ENCODE measurements around the gene PDE4D.

The PDE4D gene

DNA sequence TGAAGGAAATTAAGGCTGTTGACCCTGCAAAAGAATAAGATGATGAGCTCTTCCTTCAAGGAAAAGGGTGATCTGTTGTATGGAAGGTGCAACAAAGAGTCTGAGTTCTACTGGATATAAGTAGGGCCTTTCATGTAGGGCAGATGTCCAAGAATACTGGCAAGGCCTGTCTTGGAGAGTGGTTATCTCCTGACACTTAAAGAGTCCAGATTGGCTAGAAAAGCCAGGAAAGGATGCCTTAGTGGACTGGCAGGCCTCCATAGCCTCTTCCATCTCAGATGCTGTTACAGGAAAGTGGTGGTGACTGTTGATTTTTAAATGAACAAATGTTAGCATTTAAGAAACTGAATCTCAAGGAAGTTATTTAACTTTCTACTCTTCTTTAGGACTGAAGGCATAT is 914.4 kb downstream of the PDE4D start:
- Histone ChIP-seq H2AK5ac (ENCODE audit: low read length, severe bottlenecking) (no peak overlapping the region), H4K91ac (ENCODE audit: low read length) (no peak overlapping the region), H2BK12ac (ENCODE audit: low read length in 2 of 2) (no peak overlapping the region), H3K14ac (ENCODE audit: low read length in 2 of 2) (no peak overlapping the region), H3K9ac (ENCODE audit: low read length) (no peak overlapping the region), H2BK120ac (ENCODE audit: low read depth, low read length) (no peak overlapping the region), H2BK5ac (ENCODE audit: low read depth, low read length, poor library complexity, severe bottlenecking) (no peak overlapping the region), H3K4me3 (ENCODE audit: insufficient read depth in 1 of 2, low read depth in 1 of 2, low read length in 2 of 2) (no peak overlapping the region), H3K9me3 (ENCODE audit: control insufficient read depth, low read length) (no peaks in the 10 kb centered on the region), H3K4ac (ENCODE audit: low read depth in 1 of 2, low read length in 2 of 2) (no peak overlapping the region), H3K36me3 (ENCODE audit: control insufficient read depth in 1 of 2, insufficient read depth in 2 of 2, low read depth in 1 of 2, low read length in 2 of 2) (peaks cover 4 to 9% of the 10 kb centered on the region in 2 experiments), H3K4me1 (ENCODE audit: control insufficient read depth, insufficient read depth, low read depth, low read length) (peaks cover 4% of the 10 kb centered on the region), H3K79me1 (replicated peaks; ENCODE audit: low read length, poor library complexity, severe bottlenecking) (peaks cover 4% of the 10 kb centered on the region), H2AFZ (ENCODE audit: low read depth, low read length) (no peak overlapping the region), H3K23ac (ENCODE audit: low read length in 2 of 2) (no peak overlapping the region), H3K27ac (ENCODE audit: low read length, poor library complexity, severe bottlenecking) (no peak overlapping the region), H3K27me3 (ENCODE audit: control insufficient read depth in 1 of 2, insufficient read depth in 1 of 2, low read length in 2 of 2) (no peaks in the 10 kb centered on the region), H3K18ac (ENCODE audit: low read depth in 1 of 2, low read length in 2 of 2) (no peak overlapping the region), H3K4me2 (ENCODE audit: low read length, poor library complexity, severe bottlenecking) (no peak overlapping the region), H4K8ac (ENCODE audit: low read length) (no peak overlapping the region), H2BK15ac (ENCODE audit: low read depth, poor library complexity, severe bottlenecking) (no peak overlapping the region)
- no peak for DNase-seq

- WGBS = 85% methylated on average over 5 of the region's 5 CpGs
- H2BK12ac ChIP-seq (ENCODE audit: low read length in 2 of 2) = no peak overlapping the region
These were observed 918.9 kb downstream of the PDE4D start for GRCh38 chr5:58974601-58975000.

GRCh38 chr5:58974083-58974482 is 919.4 kb downstream of the PDE4D start:
- Histone ChIP-seq H3K14ac (ENCODE audit: low read length in 2 of 2) (no peak overlapping the region), H2AFZ (ENCODE audit: low read depth, low read length) (no peak overlapping the region), H2BK12ac (ENCODE audit: low read length in 2 of 2) (no peak overlapping the region), H2AK5ac (ENCODE audit: low read length, severe bottlenecking) (no peak overlapping the region), H3K4ac (ENCODE audit: low read depth in 1 of 2, low read length in 2 of 2) (no peak overlapping the region), H3K9me3 (ENCODE audit: control insufficient read depth, low read length) (no peaks in the 10 kb centered on the region), H3K27me3 (ENCODE audit: control insufficient read depth in 1 of 2, insufficient read depth in 1 of 2, low read length in 2 of 2) (no peaks in the 10 kb centered on the region), H3K4me2 (ENCODE audit: low read length, poor library complexity, severe bottlenecking) (no peak overlapping the region), H3K18ac (ENCODE audit: low read depth in 1 of 2, low read length in 2 of 2) (no peak overlapping the region), H4K91ac (ENCODE audit: low read length) (no peak overlapping the region), H3K27ac (ENCODE audit: low read length, poor library complexity, severe bottlenecking) (no peak overlapping the region), H2BK120ac (ENCODE audit: low read depth, low read length) (no peak overlapping the region), H2BK15ac (ENCODE audit: low read depth, poor library complexity, severe bottlenecking) (no peak overlapping the region), H4K8ac (ENCODE audit: low read length) (no peak overlapping the region), H3K36me3 (ENCODE audit: control insufficient read depth in 1 of 2, insufficient read depth in 2 of 2, low read depth in 1 of 2, low read length in 2 of 2) (peaks cover 4 to 6% of the 10 kb centered on the region in 2 experiments), H3K23ac (ENCODE audit: low read length in 2 of 2) (no peak overlapping the region), H3K79me1 (replicated peaks; ENCODE audit: low read length, poor library complexity, severe bottlenecking) (no peaks in the 10 kb centered on the region), H2BK5ac (ENCODE audit: low read depth, low read length, poor library complexity, severe bottlenecking) (no peak overlapping the region), H3K9ac (ENCODE audit: low read length) (no peak overlapping the region), H3K4me3 (ENCODE audit: insufficient read depth in 1 of 2, low read depth in 1 of 2, low read length in 2 of 2) (no peak overlapping the region), H3K4me1 (ENCODE audit: control insufficient read depth, insufficient read depth, low read depth, low read length) (no peaks in the 10 kb centered on the region)
- 89% methylated on average over 5 of the region's 5 CpGs for WGBS
- DNase-seq = no peak

More at GRCh38 chr5:58974601-58975000, 918.9 kb downstream of the PDE4D start:
- no peak overlapping the region for H3K18ac ChIP-seq (ENCODE audit: low read depth in 1 of 2, low read length in 2 of 2)
- no peaks in the 10 kb centered on the region for H3K79me1 ChIP-seq (replicated peaks; ENCODE audit: low read length, poor library complexity, severe bottlenecking)
- H3K4me1 ChIP-seq (ENCODE audit: control insufficient read depth, insufficient read depth, low read depth, low read length) = no peaks in the 10 kb centered on the region
- no peaks in the 10 kb centered on the region for H3K9me3 ChIP-seq (ENCODE audit: control insufficient read depth, low read length)
- H3K4me3 ChIP-seq (ENCODE audit: insufficient read depth in 1 of 2, low read depth in 1 of 2, low read length in 2 of 2) = no peak overlapping the region
- no peak overlapping the region for H3K23ac ChIP-seq (ENCODE audit: low read length in 2 of 2)
- H3K36me3 ChIP-seq (ENCODE audit: control insufficient read depth in 1 of 2, insufficient read depth in 2 of 2, low read depth in 1 of 2, low read length in 2 of 2) = peaks cover 4 to 6% of the 10 kb centered on the region in 2 experiments
- H4K8ac ChIP-seq (ENCODE audit: low read length) = no peak overlapping the region
- H3K4me2 ChIP-seq (ENCODE audit: low read length, poor library complexity, severe bottlenecking) = no peak overlapping the region
- no peak overlapping the region for H3K4ac ChIP-seq (ENCODE audit: low read depth in 1 of 2, low read length in 2 of 2)
- no peak overlapping the region for H2BK15ac ChIP-seq (ENCODE audit: low read depth, poor library complexity, severe bottlenecking)
- H3K27me3 ChIP-seq (ENCODE audit: control insufficient read depth in 1 of 2, insufficient read depth in 1 of 2, low read length in 2 of 2) = no peaks in the 10 kb centered on the region
- no peak overlapping the region for H4K91ac ChIP-seq (ENCODE audit: low read length)
- H2BK120ac ChIP-seq (ENCODE audit: low read depth, low read length) = no peak overlapping the region
- H2AFZ ChIP-seq (ENCODE audit: low read depth, low read length) = no peak overlapping the region
- H2AK5ac ChIP-seq (ENCODE audit: low read length, severe bottlenecking) = no peak overlapping the region
- DNase-seq = no peak
- no peak overlapping the region for H3K9ac ChIP-seq (ENCODE audit: low read length)
- no peak overlapping the region for H3K14ac ChIP-seq (ENCODE audit: low read length in 2 of 2)
- H3K27ac ChIP-seq (ENCODE audit: low read length, poor library complexity, severe bottlenecking) = no peak overlapping the region
- H2BK5ac ChIP-seq (ENCODE audit: low read depth, low read length, poor library complexity, severe bottlenecking) = no peak overlapping the region

DNA sequence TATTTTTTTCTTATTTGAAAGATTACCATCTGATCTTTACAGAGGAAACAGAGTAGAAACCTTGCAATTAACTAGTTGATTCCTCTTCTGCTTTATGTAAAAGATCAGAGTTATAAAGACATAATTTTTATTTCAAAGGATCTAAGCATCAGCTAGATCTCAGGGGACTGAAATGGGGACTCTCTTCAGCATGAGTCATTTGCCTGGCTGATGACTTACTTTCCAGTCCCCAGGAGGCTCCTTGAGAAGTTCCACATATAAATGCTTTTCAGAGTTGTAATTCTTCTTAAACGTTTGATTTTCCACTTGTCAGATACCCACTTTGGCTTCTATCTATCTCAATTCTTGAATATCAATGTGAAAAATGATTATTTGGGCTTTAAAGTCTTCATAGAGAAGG is 921.2 kb downstream of the PDE4D start:
- no peak overlapping the region for H3K4me3 ChIP-seq (ENCODE audit: insufficient read depth in 1 of 2, low read depth in 1 of 2, low read length in 2 of 2)
- H2AFZ ChIP-seq (ENCODE audit: low read depth, low read length) = no peak overlapping the region
- no peak overlapping the region for H2AK5ac ChIP-seq (ENCODE audit: low read length, severe bottlenecking)
- no peak overlapping the region for H2BK5ac ChIP-seq (ENCODE audit: low read depth, low read length, poor library complexity, severe bottlenecking)
- no peak overlapping the region for H4K8ac ChIP-seq (ENCODE audit: low read length)
- H2BK120ac ChIP-seq (ENCODE audit: low read depth, low read length) = no peak overlapping the region
- H3K27ac ChIP-seq (ENCODE audit: low read length, poor library complexity, severe bottlenecking) = no peak overlapping the region
- no peak overlapping the region for H2BK12ac ChIP-seq (ENCODE audit: low read length in 2 of 2)
- no peak overlapping the region for H3K4me2 ChIP-seq (ENCODE audit: low read length, poor library complexity, severe bottlenecking)
- no peak overlapping the region for H3K18ac ChIP-seq (ENCODE audit: low read depth in 1 of 2, low read length in 2 of 2)
- no peak overlapping the region for H2BK15ac ChIP-seq (ENCODE audit: low read depth, poor library complexity, severe bottlenecking)
- H3K23ac ChIP-seq (ENCODE audit: low read length in 2 of 2) = no peak overlapping the region
- H3K79me1 ChIP-seq (replicated peaks; ENCODE audit: low read length, poor library complexity, severe bottlenecking) = no peaks in the 10 kb centered on the region
- DNase-seq = peak; percentile 22
- no peak overlapping the region for H3K4ac ChIP-seq (ENCODE audit: low read depth in 1 of 2, low read length in 2 of 2)
- H3K14ac ChIP-seq (ENCODE audit: low read length in 2 of 2) = no peak overlapping the region
- H3K9me3 ChIP-seq (ENCODE audit: control insufficient read depth, low read length) = no peaks in the 10 kb centered on the region
- no peak overlapping the region for H3K9ac ChIP-seq (ENCODE audit: low read length)
- H3K27me3 ChIP-seq (ENCODE audit: control insufficient read depth in 1 of 2, insufficient read depth in 1 of 2, low read length in 2 of 2) = no peaks in the 10 kb centered on the region
- no CpG with 5 or more reads among the region's 1 CpG for whole genome bisulfite sequencing
- H3K4me1 ChIP-seq (ENCODE audit: control insufficient read depth, insufficient read depth, low read depth, low read length) = no peaks in the 10 kb centered on the region
- no peak overlapping the region for H4K91ac ChIP-seq (ENCODE audit: low read length)
- peaks cover 4 to 6% of the 10 kb centered on the region in 2 experiments for H3K36me3 ChIP-seq (ENCODE audit: control insufficient read depth in 1 of 2, insufficient read depth in 2 of 2, low read depth in 1 of 2, low read length in 2 of 2)

Measured in mesenchymal stem cell (in vitro differentiated cells and primary cell).